Uterus (tissue), 4 donors: ENCODE data around the gene TOR1AIP2. TPM values are rescaled to one million over a fixed set of nuclear protein-coding genes. Genes with fewer than 3 reads are reported as not detected.

Experiments
- DNase-seq, 2 donors: peaks; one replicate each; pipeline ENCODE4 v3.0.0-alpha.2; 2019 to 2020
- H3K27ac ChIP-seq, 2 donors: fragments of 200-600 bp; sonication (generic); 1 replicate in 1 of 2; 2 replicates in 1 of 2; pipeline ENCODE4 v1.5.1; 2016 to 2018
- H3K27me3 ChIP-seq, 2 donors: fragments of 200-600 bp; sonication (generic); one replicate each; pipeline ENCODE4 v1.5.1; 2018 to 2019; ENCODE audit warnings: control low read depth in 1 of 2
- H3K36me3 ChIP-seq, 2 donors: fragments of 200-600 bp; sonication (generic); one replicate each; pipeline ENCODE4 v1.5.1; 2019; ENCODE audit warnings: control low read depth in 1 of 2
- H3K4me1 ChIP-seq, 2 donors: fragments of 200-600 bp; sonication (generic); one replicate each; pipeline ENCODE4 v1.5.1; 2018 to 2019; ENCODE audit warnings: control low read depth in 1 of 2
- H3K4me3 ChIP-seq, 2 donors: fragments of 200-600 bp; sonication (generic); 1 replicate in 1 of 2; 2 replicates in 1 of 2; pipeline ENCODE4 v1.5.1; 2018 to 2019; ENCODE audit warnings: mild to moderate bottlenecking in 1 of 2
- H3K9me3 ChIP-seq, 2 donors: fragments of 200-600 bp; sonication (generic); one replicate each; pipeline ENCODE4 v1.5.1; 2019; ENCODE audit warnings: control low read depth in 1 of 2
- POLR2A ChIP-seq, 2 donors: fragments of 450-650 bp; IDR thresholded peaks; one replicate each; pipeline ENCODE4 v1.6.1; 2016; ENCODE audit warnings: antibody characterized with exemption in 2 of 2, mild to moderate bottlenecking in 1 of 2, moderate library complexity in 1 of 2
- intact Hi-C: fragments of 100-400 bp; cut with DNase I; formaldehyde crosslinking; loops from one replicate; pipeline ENCODE4 v1.15.1; 2023; ENCODE audit warnings: low total_unique reads
- total RNA-seq, 4 donors: library from RNA; depleted of rRNA in 3 of 4; stranded (reverse); fragments of >200 nt in 3 of 4; gene quantifications; one replicate each; pipeline versions ENCODE4 v1.1.0 to v1.2.4, GENCODE V29; 2014 to 2023
- TF ChIP-seq, protein P1 (sequence below), 4 experiments: fragments of 200-600 bp in 2 of 4; fragments of 450-650 bp in 2 of 4; sonication (generic) in 2 of 4; IDR thresholded peaks; one replicate each; pipeline ENCODE4 v1.5.1; 2016 to 2019; ENCODE audit warnings: antibody characterized with exemption in 4 of 4, mild to moderate bottlenecking in 2 of 4, moderate library complexity in 1 of 4
- donor health status: DM: yes; HTN: yes; CAD: no.

The TOR1AIP2 gene
- total RNA-seq, 4 donors from 2014 or later, result 32.1 to 94.4 (median 58.8) TPM

DNA sequence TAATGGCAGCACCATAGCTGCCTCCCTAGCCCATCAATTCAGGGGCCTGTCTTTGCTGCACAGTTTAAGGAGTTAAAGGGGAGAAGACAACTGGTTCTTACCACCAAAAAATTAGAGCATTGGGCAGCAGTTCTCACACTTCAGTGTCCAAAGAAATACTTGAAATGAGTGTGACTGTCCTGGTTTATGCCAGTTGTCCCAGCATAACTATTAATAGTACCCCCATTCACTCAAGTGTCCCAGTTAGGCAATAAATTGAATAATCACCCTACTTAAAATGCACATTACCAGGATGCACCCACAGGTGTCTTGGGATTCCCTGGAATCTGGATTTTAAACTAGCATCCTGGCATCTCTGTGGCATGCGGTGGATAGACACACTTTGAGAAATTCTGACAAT lies 83.5 kb downstream of the TOR1AIP2 start:
- H3K9me3 ChIP-seq, result no peaks in the 10 kb centered on the region
- H3K27ac ChIP-seq, result no peak overlapping the region
- no peak overlapping the region for H3K4me3 ChIP-seq
- intact Hi-C loops, result no loop called here
- no peaks in the 10 kb centered on the region for H3K4me1 ChIP-seq
- H3K36me3 ChIP-seq, result no peaks in the 10 kb centered on the region
- H3K27me3 ChIP-seq, result no peaks in the 10 kb centered on the region
- TF ChIP-seq POLR2A (IDR thresholded peaks at IDR 0.05), result no peak
- TF ChIP-seq, protein P1, sequence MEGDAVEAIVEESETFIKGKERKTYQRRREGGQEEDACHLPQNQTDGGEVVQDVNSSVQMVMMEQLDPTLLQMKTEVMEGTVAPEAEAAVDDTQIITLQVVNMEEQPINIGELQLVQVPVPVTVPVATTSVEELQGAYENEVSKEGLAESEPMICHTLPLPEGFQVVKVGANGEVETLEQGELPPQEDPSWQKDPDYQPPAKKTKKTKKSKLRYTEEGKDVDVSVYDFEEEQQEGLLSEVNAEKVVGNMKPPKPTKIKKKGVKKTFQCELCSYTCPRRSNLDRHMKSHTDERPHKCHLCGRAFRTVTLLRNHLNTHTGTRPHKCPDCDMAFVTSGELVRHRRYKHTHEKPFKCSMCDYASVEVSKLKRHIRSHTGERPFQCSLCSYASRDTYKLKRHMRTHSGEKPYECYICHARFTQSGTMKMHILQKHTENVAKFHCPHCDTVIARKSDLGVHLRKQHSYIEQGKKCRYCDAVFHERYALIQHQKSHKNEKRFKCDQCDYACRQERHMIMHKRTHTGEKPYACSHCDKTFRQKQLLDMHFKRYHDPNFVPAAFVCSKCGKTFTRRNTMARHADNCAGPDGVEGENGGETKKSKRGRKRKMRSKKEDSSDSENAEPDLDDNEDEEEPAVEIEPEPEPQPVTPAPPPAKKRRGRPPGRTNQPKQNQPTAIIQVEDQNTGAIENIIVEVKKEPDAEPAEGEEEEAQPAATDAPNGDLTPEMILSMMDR (IDR thresholded peaks at IDR 0.05), result no peak
- DNase-seq, result no peak

DNA sequence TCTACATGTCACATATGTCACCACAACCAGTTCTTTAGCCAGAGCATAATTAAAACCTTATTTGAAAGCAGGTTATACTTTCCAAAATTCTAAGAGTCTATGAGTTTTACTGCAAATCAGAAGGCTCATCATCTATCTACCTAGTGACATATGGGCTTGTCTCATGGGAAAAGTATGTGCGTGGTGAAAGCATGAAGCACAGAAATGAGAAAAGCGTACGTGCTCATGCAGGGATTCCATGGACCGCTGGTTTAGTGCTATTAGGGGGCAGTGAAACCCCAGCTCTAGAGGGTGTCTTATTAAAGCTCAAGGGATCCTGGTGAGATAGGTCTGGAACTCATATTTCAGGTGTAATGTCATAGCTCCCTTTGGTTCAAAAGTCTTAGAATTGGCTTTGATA lies 84.3 kb downstream of the TOR1AIP2 start:
- no peak for DNase-seq

More for the DNA sequence above, 84.3 kb downstream of the TOR1AIP2 start:
- Histone ChIP-seq H3K27me3 (no peaks in the 10 kb centered on the region), H3K36me3 (no peaks in the 10 kb centered on the region), H3K4me3 (no peak overlapping the region), H3K9me3 (no peaks in the 10 kb centered on the region), H3K27ac (no peak overlapping the region), H3K4me1 (no peaks in the 10 kb centered on the region)
- TF ChIP-seq, protein P1 (IDR thresholded peaks at IDR 0.05), result no peak
- no peak for TF ChIP-seq POLR2A (IDR thresholded peaks at IDR 0.05)
- intact Hi-C loops, result no loop called here

Other genes with a start within 250 kb of the TOR1AIP2 start
- under 1 TPM in 1 of 4 donors, not detected in 3; 0.21 TPM for gene FAM163A, start 134.5 kb downstream of the TOR1AIP2 start, total RNA-seq
- 10 to 100 TPM; 56.9 to 90.8 (median 72.0) TPM for gene TOR1AIP1, start 4.5 kb upstream of the TOR1AIP2 start, total RNA-seq
- gene CEP350, start 77.0 kb upstream of the TOR1AIP2 start, total RNA-seq, result 10 to 100 TPM; 28.5 to 97.3 (median 82.7) TPM